GM12878 (cell line): ENCODE measurements around the gene BHLHE23.

Source experiments
- CEBPB ChIP-seq, 2 experiments: fragments of 150-350 bp in 1 of 2; IDR thresholded peaks; 2 replicates each; pipeline ENCODE4 v1.6.1; 2012 to 2014; ENCODE audit warnings: low read depth in 2 of 2, low read length in 2 of 2, borderline replicate concordance in 1 of 2, inconsistent platforms in 1 of 2
- CREM ChIP-seq: IDR thresholded peaks from 2 replicates; pipeline ENCODE4 v1.6.1; 2014; ENCODE audit warnings: antibody characterized with exemption, low read depth
- CTCF ChIP-seq, 3 experiments: IDR thresholded peaks in 2 of 3; conservative IDR thresholded peaks in 1 of 3; 2 replicates each; pipeline ENCODE4 v1.5.1; 2011; ENCODE audit warnings: low read depth in 3 of 3, low read length in 3 of 3, mild to moderate bottlenecking in 3 of 3, control low read depth in 2 of 3, moderate library complexity in 2 of 3, inconsistent platforms in 1 of 3, mixed read lengths in 1 of 3; ENCODE audit not compliant: control insufficient read depth in 2 of 3, insufficient read depth in 1 of 3; ENCODE audit errors: extremely low read depth in 1 of 3
- EZH2 ChIP-seq: IDR thresholded peaks from 2 replicates; pipeline ENCODE4 v1.6.1; 2012; ENCODE audit warnings: low read depth, mild to moderate bottlenecking, control low read depth, inconsistent platforms, low read length, borderline replicate concordance; ENCODE audit not compliant: control insufficient read depth
- POLR2A ChIP-seq: IDR thresholded peaks from 2 replicates; pipeline ENCODE4 v1.6.1; 2011; ENCODE audit warnings: low read depth, mild to moderate bottlenecking, low read length
- RAD21 ChIP-seq: IDR thresholded peaks from 2 replicates; pipeline ENCODE4 v1.6.1; 2011; ENCODE audit warnings: mild to moderate bottlenecking, low read depth, low read length, moderate library complexity; ENCODE audit not compliant: insufficient read depth
- REST ChIP-seq: IDR thresholded peaks from 2 replicates; pipeline ENCODE4 v1.6.1; 2012; ENCODE audit warnings: mild to moderate bottlenecking, low read depth, low read length
- TAF1 ChIP-seq: IDR thresholded peaks from 2 replicates; pipeline ENCODE4 v1.6.1; 2011; ENCODE audit warnings: mild to moderate bottlenecking, low read depth, low read length, borderline replicate concordance
- ZSCAN29 ChIP-seq: fragments of 450-650 bp; IDR thresholded peaks from 2 replicates; pipeline ENCODE4 v1.6.1; 2017; ENCODE audit warnings: mild to moderate bottlenecking, moderate library complexity

- TF ChIP-seq CEBPB (IDR thresholded peaks at IDR 0.05; ENCODE audit: borderline replicate concordance in 1 of 2, low read depth in 2 of 2, low read length in 2 of 2) = no peak
- no peak for TF ChIP-seq TAF1
- no peak for TF ChIP-seq POLR2A
- TF ChIP-seq CTCF (IDR thresholded peaks at IDR 0.05 in 2 of 3, conservative IDR thresholded peaks at IDR 0.05 in 1 of 3; ENCODE audit: control insufficient read depth in 2 of 3, extremely low read depth in 1 of 3, insufficient read depth in 1 of 3, low read depth in 3 of 3, low read length in 3 of 3) = no peak
- no peak for TF ChIP-seq CREM
- no peak for TF ChIP-seq ZSCAN29
- no peak for TF ChIP-seq REST
- no peak for TF ChIP-seq RAD21
- TF ChIP-seq EZH2 = no peak
Measured at GRCh38 chr20:63044204-63044600, 37.4 kb upstream of the BHLHE23 start.
